GM19025 (cell line): ENCODE data around the gene ENTPD6.

Experiments used
- ATAC-seq: cut with Tn5 transposase; IDR thresholded peaks from one replicate; pipeline ENCODE4 v1.9.1; 2021; ENCODE audit warnings: mild to moderate bottlenecking, low read depth, moderate library complexity; ENCODE audit not compliant: unreplicated experiment

The ENTPD6 gene

GRCh38 chr20:25207149-25207959 lies 11.8 kb downstream of the ENTPD6 start:
- no peak for ATAC-seq

DNA sequence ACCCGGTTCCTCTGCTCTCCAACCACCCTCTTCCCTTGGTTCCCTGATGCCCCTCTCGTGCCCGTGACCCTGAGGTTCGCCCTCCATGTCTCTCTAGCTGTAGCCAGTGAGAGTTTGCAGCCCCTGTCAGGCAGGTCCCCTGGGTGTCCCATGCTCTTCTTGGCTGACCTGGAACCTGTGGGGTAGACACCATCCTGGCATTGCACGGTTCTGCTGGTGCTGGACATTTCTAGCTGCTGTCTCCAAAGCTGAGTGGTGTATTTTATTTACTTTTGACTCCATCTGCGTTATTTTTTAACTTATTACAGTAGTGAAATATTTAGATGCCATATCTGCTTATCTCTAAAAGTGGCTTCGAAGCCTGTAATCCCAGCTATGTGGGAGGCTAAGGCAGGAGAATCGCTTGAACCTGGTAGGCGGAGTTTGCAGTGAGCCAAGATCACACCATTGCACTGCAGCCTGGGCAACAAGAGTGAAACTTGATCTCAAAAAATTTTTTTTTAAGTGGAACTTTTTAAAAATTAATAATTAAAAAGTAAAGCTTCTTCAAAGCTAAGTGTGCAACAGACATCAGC lies 12.5 kb downstream of the ENTPD6 start:
- no peak for ATAC-seq

GRCh38 chr20:25209400-25209799 lies 13.9 kb downstream of the ENTPD6 start:
- no peak for ATAC-seq

- ATAC-seq = no peak
Observed at GRCh38 chr20:25209911-25210310, 14.4 kb downstream of the ENTPD6 start.

- ATAC-seq = no peak
Observed at GRCh38 chr20:25211273-25211672, 15.8 kb downstream of the ENTPD6 start.

- no peak for ATAC-seq
Observed at GRCh38 chr20:25212242-25212641, 16.7 kb downstream of the ENTPD6 start.

- no peak for ATAC-seq
Observed at GRCh38 chr20:25213566-25214425, 18.3 kb downstream of the ENTPD6 start.

DNA sequence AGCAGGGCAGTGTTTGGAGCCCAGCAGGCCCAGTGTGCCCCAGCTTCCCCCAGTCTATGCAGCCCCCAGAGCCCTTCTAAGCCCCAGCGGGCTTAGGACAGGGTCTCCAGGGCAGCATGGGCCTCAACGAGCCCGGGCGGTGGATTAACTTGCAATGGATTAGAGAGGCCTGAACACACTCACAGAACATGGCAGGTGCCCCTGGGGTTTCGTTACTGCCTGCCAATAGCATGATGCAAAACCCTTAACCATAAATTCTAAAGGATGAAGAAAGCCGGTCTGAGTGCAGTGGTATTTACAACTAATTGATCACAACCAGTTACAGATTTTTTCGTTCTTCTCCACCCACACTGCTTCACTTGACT lies 18.9 kb downstream of the ENTPD6 start:
- no peak for ATAC-seq

DNA sequence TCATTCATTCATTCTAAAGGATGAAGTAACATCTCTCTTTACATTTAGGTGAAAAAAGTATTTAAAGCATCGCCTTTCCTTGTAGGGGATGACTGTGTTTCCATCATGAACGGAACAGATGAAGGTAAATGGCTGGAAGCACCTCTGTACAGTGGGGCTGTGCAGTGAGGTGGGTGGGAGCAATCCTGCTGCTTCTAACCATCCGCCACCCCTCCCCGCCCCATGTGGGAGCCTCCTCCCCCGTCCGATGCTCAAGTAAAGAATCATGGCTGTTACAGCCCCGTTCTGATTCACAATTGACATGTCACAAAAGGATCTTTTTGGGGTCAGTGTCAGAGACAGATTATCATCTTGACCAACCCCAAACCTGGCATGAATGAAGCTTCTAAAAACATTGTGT lies 19.3 kb downstream of the ENTPD6 start:
- ATAC-seq = no peak

- ATAC-seq = no peak
Observed at GRCh38 chr20:25215521-25215920, 20.0 kb downstream of the ENTPD6 start.

- no peak for ATAC-seq
Observed at GRCh38 chr20:25216199-25216945, 20.9 kb downstream of the ENTPD6 start.

DNA sequence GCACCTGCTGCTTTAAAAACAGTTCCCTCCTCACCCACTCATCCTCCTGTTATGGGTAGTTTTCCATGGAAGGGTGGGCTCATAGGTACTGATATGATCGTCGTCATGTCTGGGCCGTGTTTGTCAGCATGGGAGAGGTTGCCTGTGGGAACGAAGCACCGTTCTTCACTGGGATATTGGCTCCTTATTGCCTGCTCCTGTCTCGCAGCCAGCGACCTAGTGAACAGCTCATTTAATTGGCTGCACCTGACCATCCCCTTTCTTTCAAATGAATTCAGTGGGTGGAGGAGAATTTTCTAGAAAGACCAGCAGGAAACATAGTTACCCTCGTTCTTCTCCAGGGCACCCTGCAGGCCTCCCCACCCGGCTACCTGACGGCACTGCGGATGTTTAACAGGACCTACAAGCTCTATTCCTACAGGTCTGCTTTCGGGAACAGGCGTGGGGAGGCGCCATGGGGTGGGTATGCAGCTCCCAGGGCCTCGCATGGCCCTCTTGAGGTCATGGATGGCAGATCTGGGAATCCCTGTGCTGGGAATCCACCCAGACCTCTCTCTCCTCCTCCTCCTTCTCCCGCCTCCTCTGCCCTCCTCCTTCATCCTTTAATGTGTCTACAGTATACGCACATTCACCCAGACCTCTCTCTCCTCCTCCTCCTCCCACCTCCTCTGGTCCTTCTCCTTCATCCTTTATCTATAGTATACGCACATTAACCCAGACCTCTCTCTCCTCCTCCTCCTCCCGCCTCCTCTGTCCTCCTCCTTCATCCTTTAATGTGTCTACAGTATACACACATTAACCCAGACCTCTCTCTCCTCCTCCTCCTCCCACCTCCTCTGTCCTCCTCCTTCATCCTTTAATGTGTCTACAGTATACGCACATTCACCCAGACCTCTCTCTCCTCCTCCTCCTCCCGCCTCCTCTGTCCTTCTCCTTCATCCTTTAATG lies 21.9 kb downstream of the ENTPD6 start:
- no peak for ATAC-seq

DNA sequence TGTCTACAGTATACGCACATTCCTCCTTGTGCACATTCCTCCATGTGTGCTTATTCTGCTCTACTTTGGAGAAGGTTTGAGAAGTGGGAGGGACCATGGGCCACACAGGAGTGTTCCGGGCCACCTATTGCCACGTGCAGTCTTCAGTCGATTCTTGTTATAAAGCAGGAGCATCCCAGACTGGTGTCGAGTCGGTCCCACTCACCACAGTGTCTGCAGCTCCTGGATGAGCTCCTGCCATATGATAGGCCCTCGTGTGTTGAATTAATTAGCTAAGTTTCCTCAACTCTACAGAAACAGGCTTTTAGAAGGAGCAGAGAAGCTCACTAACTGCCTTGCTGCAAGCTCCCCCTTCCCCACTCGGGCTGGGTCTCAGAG lies 22.6 kb downstream of the ENTPD6 start:
- no peak for ATAC-seq

GRCh38 chr20:25218492-25218891 lies 23.0 kb downstream of the ENTPD6 start:
- no peak for ATAC-seq

GRCh38 chr20:25219365-25219764 lies 23.9 kb downstream of the ENTPD6 start:
- no peak for ATAC-seq

DNA sequence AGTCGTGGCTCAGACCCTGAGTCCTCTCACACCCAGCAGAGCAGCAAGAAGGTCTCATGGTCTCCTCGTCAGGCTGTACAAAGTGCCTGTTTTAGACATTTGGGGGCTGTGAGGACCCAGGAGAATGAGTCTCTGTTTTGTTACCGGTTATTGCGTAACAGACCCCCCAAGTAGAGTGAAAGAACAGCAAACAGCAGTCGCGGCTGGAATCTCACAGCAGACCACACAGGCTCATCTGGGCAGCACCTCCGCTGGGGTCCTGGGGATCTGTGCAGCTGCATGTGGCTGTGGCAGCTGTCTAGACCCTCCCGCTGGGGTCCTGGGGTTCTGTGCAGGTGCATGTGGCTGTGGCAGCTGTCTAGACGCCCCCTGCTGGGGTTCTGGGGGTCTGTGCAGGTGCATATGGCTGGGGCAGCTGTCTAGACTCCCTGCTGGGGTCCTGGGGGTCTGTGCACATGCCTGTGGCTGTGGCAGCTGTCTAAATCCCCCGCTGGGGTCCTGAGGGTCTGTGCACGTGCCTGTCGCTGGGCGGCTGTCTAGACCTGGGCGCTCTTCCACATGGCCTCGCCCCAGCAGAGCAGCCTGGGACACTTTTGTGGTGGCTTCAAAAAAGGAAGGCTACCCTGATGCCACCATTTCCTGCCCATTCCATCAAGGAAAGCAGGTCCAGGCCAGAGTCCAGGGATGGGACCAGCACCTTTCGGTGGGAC lies 24.7 kb downstream of the ENTPD6 start:
- no peak for ATAC-seq

DNA sequence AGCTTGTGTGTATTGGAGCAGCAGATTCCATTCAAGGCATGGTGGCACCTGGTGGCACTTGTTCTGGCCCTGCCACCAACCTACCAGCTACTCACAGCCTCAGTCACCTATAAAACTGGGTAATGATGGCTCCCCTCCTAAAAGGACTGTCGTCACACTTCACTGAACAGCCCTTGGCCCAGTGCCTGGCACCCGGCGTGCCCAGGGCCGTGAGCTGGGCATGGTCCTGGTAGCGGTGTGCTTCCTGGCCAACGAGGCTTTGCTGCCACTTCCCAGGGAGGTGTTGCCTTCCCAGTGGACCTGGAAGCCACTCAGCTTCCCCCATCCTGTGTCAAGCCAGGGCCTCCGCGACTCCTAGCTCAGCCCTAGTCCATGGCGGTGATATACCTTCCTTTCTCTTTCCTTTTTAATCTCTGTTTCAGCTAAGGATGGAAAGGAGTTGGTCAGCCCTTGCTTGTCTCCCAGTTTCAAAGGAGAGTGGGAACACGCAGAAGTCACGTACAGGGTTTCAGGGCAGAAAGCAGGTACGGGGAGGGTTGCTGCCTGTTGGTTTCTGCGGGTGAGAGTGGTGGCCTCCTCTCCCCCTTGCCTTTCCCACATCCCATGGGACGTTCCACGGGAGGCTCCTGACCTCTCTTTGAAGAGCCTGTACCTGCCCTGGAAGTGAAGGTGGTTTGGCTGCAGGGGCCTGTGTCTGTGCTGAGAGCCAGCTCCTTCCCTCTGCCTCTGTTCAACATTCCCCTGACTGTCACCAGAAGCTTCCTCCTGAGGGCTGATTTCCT lies 25.5 kb downstream of the ENTPD6 start:
- no peak for ATAC-seq
